ENCODE measurements around the gene DGKI. TPM values are rescaled to one million over a fixed set of nuclear protein-coding genes. Genes with fewer than 3 reads are reported as not detected.
A peak's percentile ranks its signal among the peaks of the same experiment; 100 is the strongest.

Gene DGKI
- total RNA-seq, 1 donor, result 4.7 TPM

DNA sequence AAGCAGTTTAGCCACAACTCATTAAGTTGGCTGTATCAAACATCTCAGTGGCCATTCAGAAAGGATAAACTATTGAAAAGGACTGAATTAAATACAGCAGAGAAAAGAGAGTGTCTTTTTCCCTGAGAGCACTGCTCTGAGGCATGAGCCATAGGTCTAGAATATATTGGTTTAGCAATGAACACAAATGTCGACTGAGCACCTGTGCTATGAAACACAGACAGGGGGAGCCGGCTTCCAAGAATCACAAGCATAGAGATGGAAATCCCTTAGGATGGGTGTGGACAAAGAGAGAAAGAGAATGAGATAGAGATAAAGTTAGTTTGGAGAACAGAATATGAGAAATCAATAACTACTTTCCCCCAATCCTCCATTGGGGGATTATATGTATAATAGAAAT lies 54.8 kb downstream of the DGKI start:
- H3K4me3 ChIP-seq (ENCODE audit: low read depth, low read length), result no peak overlapping the region
- TF ChIP-seq, protein P1, sequence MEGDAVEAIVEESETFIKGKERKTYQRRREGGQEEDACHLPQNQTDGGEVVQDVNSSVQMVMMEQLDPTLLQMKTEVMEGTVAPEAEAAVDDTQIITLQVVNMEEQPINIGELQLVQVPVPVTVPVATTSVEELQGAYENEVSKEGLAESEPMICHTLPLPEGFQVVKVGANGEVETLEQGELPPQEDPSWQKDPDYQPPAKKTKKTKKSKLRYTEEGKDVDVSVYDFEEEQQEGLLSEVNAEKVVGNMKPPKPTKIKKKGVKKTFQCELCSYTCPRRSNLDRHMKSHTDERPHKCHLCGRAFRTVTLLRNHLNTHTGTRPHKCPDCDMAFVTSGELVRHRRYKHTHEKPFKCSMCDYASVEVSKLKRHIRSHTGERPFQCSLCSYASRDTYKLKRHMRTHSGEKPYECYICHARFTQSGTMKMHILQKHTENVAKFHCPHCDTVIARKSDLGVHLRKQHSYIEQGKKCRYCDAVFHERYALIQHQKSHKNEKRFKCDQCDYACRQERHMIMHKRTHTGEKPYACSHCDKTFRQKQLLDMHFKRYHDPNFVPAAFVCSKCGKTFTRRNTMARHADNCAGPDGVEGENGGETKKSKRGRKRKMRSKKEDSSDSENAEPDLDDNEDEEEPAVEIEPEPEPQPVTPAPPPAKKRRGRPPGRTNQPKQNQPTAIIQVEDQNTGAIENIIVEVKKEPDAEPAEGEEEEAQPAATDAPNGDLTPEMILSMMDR (IDR thresholded peaks at IDR 0.05; ENCODE audit: insufficient read depth, low read length), result no peak
- no peak for DNase-seq (ENCODE audit: low read depth)

DNA sequence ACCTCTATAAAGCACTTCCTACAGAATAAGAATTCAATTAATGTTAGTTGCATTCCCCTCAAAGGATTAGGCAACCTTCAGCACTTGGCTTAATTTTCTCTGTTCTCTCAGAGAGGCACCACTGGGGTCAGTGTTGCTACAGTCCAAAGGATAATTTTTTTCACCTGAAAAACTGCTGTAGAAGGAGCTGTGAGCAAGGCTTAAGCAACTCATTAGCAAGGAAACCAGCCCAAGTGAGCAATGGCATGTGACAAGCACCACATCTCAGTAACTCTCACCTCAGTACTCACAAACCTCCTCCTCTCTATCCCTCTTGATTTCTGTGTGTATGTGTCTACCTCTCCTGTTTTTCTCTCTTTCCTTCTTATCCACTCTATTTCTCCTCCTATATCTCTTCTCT lies 55.9 kb downstream of the DGKI start:
- TF ChIP-seq, protein P1 (IDR thresholded peaks at IDR 0.05; ENCODE audit: insufficient read depth, low read length), result no peak
- DNase-seq (ENCODE audit: low read depth), result peak; percentile 13
- no peak overlapping the region for H3K4me3 ChIP-seq (ENCODE audit: low read depth, low read length)

DNA sequence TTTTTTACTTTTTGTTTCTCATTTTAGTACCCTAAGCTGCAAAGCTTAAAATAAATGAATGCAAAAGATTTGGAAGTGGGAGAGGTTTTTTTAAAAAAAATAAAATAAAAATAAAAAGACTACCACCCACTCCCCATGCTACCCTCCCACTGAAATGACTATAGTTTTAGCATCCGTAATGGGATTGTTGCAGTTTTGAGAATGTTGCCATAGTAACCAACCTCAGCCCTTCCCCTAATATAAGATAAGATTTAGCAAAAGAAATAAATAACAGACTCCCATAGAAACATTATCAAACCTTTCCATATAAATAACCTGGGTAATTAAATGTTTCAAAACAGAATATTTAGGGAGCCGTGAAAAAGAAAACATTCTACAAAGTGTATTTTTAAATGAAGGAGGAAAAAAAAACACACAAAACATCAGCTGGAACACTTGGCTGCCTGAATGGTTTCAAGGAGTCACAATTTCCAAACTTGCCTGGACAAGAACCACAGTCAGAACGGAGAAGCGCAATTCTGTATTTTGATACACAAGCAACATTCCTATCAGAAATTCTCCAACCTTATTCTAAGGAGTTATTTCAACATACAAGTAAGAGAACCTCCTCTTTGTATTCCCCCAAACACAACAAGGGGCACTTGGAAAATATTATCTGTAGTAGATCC lies 57.4 kb downstream of the DGKI start:
- H3K4me3 ChIP-seq (ENCODE audit: low read depth, low read length), result no peak overlapping the region
- TF ChIP-seq, protein P1 (IDR thresholded peaks at IDR 0.05; ENCODE audit: insufficient read depth, low read length), result no peak
- DNase-seq (ENCODE audit: low read depth), result peak; percentile 32

DNA sequence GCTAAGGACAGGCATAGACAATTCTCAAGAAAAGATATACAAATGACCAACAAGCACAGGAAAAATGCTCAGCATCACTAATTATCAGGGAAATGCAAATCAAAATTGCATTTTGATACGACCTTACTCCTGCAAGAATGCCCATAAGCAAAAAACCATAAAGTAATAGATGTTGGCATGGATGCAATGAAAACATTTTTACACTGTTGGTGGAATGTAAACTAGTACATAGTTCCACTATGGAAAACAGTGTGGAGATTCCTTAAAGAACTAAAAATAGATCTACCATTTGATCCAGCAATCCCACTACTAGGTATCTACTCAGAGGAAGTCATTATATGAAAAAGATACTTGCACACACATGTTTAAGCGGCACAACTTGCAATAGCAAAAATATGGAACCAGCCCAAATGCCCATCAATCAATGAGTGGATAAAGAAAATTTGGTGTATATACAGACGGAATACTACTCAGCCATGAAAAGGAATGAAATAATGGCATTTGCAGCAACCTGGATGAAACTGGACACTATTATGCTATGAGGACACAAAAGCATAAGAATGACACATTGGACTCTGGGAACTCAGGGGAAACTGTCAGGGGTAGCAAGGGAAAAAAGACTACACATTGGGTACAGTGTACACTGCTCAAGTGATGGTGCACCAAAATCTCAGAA lies 59.3 kb downstream of the DGKI start:
- no peak overlapping the region for H3K4me3 ChIP-seq (ENCODE audit: low read depth, low read length)
- TF ChIP-seq, protein P1 (IDR thresholded peaks at IDR 0.05; ENCODE audit: insufficient read depth, low read length), result no peak
- DNase-seq (ENCODE audit: low read depth), result no peak

DNA sequence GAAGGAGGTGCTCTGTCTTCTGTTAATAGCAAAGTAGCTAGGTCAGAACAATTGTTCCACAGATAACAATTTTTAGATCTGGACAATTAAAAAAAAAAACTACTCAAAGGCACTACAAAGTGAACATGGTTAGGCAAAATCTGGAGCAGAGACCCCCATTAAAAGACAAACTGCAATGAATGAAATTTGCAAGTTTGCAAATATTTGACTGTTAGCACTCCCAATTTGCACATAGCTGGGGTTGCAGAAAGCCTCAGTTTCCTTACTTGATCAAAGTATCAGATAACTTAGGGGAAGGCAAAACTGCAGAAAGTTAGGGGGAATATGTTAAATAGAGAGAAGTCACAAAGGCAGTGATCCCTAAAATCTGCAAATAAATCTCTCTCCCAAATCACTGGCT lies 68.3 kb downstream of the DGKI start:
- no peak overlapping the region for H3K4me3 ChIP-seq (ENCODE audit: low read depth, low read length)
- TF ChIP-seq, protein P1 (IDR thresholded peaks at IDR 0.05; ENCODE audit: insufficient read depth, low read length), result no peak
- no peak for DNase-seq (ENCODE audit: low read depth)

DNA sequence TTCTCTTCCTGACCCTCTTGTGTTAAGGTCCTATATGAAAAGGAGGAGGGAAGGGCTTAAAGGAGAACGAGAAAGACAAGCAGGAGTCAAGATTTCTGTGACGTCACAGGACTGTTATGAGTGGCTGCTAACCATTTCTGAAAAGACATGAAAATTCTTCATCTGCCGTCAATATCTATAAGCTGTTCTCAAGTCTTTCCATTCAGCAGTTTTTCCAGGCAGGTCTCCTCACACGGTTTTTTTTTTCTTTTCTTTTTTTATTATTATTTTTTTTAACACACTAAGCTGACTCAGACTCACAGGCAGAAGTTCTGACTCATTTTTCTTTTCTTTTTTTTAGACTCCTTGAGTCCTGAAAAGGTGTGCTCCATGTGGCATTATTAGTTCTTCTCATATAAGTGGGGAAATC lies 72.0 kb downstream of the DGKI start:
- DNase-seq (ENCODE audit: low read depth), result peak; percentile 33

More for the DNA sequence above, 72.0 kb downstream of the DGKI start:
- TF ChIP-seq, protein P1 (IDR thresholded peaks at IDR 0.05; ENCODE audit: insufficient read depth, low read length), result no peak
- no peak overlapping the region for H3K4me3 ChIP-seq (ENCODE audit: low read depth, low read length)

Data from fibroblast of the aortic adventitia (primary cell).